HG03575 (cell line): Measurements from ENCODE around the gene UQCRC1.
"Not testable (repeated sequence)": the region's sequence is repeated elsewhere in the genome, so short reads cannot be mapped to it uniquely, and the experiment has no call there.

Experiments
- ATAC-seq: cut with Tn5 transposase; IDR thresholded peaks from one replicate; pipeline ENCODE4 v1.9.1; 2021; ENCODE audit not compliant: unreplicated experiment, insufficient number of reproducible peaks, low FRiP score; ENCODE audit errors: extremely low read depth

UQCRC1 gene

GRCh38 chr3:48563382-48563918 lies 46.0 kb downstream of the UQCRC1 start, which contains the start of gene UCN2:
UCN2 (minus strand) TSS chr3:48563781; CDS start chr3:48563124, 657 bp downstream.
- no peak for ATAC-seq

GRCh38 chr3:48562367-48563095 lies 46.9 kb downstream of the UQCRC1 start:
- no peak for ATAC-seq

- ATAC-seq: no peak
These were observed 48.3 kb downstream of the UQCRC1 start for GRCh38 chr3:48561045-48561736.

DNA sequence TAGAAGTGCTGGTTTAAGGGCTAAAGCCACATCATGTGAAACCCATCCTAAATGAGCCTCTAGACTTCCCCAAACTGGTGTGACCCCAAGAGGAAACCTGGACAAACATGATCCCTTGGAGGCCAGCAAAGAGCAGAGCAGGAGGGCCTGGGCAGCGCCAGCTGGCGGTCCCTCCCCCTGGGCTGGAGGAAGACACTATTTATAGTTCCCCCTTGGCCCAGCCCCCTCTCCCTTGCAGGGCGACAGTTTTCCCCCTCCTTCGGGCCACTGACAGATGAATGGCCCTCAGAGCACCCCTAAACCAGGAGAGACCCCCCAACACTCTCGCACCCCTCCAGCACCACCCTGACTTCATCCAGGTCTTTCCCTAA lies 48.8 kb downstream of the UQCRC1 start:
- no peak for ATAC-seq

GRCh38 chr3:48558493-48559134 lies 50.8 kb downstream of the UQCRC1 start:
- no peak for ATAC-seq

DNA sequence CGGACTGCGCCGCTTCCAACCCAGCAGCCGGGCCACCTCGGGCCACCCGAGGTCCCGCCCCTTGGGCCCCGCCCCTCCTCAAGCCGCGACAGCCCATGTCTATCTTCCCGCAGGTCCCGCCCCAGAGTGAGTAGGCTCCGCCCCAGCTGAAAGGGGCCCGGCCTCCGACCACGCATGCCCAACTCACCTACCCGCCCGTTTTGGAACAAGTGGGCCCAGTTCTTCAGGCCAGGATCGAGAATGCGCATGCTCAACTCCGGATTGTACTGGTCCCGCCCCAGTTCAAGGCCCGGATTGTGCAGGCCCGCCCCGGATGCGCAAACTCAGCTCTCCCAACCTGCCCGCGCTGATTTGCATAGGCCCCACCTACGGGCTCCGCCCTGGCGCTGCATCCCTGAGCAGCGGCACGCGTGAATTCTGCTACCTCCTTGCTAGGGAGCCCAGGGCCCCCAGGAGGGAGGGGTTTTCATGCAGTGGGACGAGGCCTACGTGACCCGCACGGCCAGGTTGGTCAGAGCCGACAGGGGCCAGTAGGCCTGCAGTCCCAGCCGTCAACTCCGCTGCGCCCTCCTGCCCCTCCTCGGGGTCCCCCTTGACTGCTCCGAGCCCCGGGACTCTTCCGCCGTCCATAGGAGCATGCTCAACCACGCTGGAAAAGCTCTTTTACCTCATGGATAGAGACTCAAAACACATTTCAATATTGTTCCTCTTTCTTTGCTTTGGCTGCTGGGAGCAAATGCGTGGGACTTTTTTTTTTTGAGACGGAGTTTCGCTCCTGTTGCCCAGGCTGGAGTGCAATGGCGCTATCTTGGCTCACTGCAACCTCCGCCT lies 52.4 kb downstream of the UQCRC1 start, which contains the start of gene PFKFB4:
PFKFB4 (minus strand) TSS at position 8 of the 831 bp plus-strand sequence. CDS start 26 bp downstream, outside the sequence.
- peak; percentile 66 for ATAC-seq

- ATAC-seq: no peak
These were observed 53.3 kb downstream of the UQCRC1 start for GRCh38 chr3:48555949-48556795.

- no peak for ATAC-seq
These were observed 54.1 kb downstream of the UQCRC1 start for GRCh38 chr3:48555231-48555948.

DNA sequence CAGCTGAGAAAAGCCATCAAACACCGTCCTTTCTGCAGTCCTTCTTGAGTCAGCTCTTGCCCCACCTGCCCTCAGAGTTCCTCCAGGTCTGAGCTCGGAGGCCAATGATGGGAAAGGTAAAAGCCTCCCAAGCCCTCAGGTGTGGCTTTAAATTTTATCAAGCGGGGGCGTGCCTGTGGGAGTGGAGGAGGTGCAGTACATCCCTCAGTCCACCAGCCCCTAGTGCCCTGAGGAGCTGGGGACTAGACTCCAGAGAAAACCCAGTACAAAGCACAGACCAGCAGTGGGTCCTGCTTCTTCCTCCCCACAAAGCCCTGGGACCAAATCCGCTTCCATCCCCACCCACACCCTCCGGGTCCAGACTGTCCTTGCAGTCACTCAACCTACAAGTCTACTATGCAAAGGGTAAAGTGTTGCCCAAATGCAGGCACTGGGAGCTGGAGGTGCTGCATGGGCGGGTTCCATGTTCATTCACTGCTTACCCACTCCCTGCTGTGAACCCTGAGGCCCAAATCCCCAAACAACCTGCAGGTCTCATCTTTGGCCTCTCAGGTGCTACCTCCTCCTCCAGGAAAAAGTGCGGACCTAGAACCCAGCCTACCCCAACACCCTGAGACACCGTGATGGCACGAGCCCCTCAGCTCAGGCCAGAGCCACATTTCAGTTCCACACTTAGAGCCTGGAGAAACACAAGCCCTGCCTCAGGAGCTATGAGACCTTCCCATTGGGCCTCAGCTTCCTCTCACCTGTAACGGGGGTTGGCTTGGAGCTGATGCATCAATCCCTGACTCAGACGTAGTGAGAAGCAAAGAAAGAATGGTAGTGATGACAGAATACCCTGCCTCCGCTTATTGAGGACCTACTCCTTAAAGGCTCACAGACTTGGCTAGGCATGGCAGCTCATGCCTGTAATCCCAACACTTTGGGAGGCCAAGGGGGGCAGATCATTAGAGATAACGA lies 55.3 kb downstream of the UQCRC1 start:
- no peak for ATAC-seq

DNA sequence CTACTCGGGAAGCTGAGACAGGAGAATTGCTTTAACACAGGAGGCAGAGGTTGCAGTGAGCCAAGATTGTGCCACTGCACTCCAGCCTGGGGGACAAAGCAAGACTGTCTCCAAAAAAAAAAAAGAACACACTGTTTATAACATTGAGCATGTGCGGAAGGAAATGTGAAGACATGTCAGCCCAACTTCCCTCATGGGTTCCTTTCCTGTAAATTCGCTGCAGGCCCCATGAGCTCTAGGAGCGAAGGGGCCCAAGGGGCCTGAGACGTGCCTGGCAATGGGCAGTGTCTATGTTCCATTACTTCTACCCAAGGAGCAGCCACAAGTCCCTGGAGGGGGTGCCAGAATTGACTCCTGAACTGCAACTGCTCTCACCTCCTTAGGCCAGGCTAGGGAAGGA lies 56.1 kb downstream of the UQCRC1 start:
- ATAC-seq: no peak

DNA sequence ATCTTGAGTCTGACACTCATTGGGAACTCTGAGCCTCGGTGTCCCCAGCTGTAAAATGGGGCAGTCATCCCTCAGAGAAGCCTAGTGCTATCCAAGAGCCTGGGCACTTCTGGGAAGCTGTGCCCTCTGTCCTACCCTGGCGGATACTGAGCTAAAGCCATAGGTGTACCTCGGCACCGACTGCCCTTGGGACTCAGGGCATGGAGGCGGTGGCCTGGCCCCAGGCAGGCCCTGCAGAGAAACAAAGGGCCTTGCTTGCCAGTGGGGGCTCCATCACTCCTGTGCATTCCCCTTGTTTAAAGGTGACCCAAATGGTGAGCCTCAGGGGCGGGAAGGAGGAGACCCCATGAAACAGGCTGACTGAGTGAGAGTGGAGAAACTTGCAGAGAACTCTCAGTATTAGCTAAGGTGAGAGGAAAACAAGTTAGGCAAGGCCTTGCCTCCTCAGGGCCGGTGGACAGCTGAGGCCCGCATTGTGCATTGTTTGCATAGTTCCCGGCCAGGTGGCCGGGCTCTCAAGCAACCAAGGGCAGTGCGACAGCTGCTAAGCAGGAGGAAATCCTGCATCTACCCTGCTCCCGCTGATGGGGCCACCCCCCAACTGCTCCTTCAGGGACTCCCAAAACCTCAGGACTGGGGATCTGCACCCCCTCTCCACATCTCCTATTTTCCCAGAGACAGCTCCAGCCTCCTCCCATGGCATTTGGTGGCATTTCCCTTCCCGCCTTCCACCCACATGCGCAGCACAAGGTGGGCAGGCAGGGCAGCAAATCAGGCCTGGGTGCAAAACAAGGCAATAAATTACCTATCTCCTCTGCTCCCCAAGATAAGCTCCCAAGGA lies 57.1 kb downstream of the UQCRC1 start:
- no peak for ATAC-seq

DNA sequence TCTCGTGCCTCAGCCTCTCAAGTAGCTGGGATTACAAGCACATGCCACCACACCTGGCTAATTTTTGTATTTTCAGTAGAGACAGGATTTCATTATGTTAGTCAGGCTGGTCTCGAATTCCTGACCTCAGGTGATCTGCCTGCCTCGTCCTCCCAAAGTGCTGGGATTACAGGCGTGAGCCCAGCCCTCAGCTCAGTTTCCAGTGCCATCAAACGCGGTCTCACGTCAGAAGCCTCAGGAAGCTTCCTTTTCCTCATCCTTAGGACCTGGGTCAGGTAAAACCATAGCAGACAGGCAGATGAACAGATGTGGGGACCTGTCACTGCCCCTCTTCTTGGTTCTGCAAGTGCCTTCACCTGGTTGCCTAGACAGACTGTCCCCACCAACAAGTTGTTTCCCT lies 57.8 kb downstream of the UQCRC1 start:
- ATAC-seq: not testable (repeated sequence)
